ENCODE data around the gene OSTM1.
"Not testable (repeated sequence)": the region's sequence is repeated elsewhere in the genome, so short reads cannot be mapped to it uniquely, and the experiment has no call there.

The OSTM1 gene

DNA sequence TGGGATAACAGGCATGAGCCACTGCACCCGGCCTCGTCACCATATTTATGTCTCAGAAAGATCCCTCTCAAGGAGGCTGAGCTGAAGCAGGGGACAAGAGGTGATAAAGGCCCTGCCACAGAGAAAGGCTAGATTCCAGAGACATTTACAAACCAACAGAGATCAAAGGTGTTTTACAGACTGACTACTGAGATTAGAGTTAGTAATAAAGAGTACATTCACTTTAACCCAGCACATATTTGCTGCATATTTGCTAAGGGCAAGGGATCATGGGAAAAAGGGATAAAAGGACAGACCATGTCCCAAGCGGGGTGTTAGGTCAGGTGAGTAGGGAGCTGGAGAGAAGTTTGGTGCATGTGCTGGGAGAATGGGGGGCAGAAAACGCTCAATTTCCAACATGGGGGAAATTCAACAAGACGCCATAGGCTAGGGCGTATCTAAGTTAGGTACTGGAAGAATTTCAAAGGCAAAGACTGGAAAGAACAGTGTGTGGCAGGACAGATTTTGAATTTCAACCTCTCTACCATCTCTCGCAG lies 72.8 kb downstream of the OSTM1 start:
- WGBS (ENCODE audit: insufficient coverage, insufficient read length) = no CpG with 5 or more reads among the region's 7 CpGs
- Histone ChIP-seq H3K27me3 (ENCODE audit: control insufficient read depth, insufficient read depth, low read length) (no peaks in the 10 kb centered on the region), H3K36me3 (ENCODE audit: control insufficient read depth, insufficient read depth, low read length) (no peaks in the 10 kb centered on the region), H3K4me3 (ENCODE audit: low read length) (no peak overlapping the region), H3K4me1 (ENCODE audit: control insufficient read depth, insufficient read depth, low read length) (0 out of 2 replicates have a peak, but pooled peaks cover 3% of the 10 kb centered on the region), H3K27ac (ENCODE audit: low read length) (no peak overlapping the region), H3K9me3 (ENCODE audit: control insufficient read depth, insufficient read depth, low read length) (no peaks in the 10 kb centered on the region)
- no peak for DNase-seq (ENCODE audit: low read depth, low spot score)

DNA sequence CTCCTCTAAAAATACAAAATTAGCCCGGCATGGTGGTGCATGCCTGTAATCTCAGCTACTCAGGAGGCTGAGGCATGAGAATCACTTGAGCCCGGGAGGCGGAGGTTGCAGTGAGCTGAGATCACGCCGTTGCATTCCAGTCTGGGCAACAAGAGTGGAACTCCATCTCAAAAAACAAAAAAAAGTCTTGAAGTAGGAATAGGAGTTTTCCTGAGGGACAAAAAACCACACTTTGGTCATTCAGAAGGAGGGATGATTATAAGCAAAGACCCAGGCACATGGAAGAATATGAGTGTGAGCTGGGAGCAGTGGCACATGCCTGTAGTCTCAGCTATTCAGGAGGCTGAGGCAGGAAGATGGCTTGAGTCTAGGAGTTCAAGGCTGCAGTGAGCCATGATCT lies 74.3 kb downstream of the OSTM1 start:
- no CpG with 5 or more reads among the region's 5 CpGs for WGBS (ENCODE audit: insufficient coverage, insufficient read length)
- not testable (repeated sequence) for H3K4me1 ChIP-seq (ENCODE audit: control insufficient read depth, insufficient read depth, low read length); H3K27ac ChIP-seq (ENCODE audit: low read length); DNase-seq (ENCODE audit: low read depth, low spot score); H3K27me3 ChIP-seq (ENCODE audit: control insufficient read depth, insufficient read depth, low read length); H3K4me3 ChIP-seq (ENCODE audit: low read length); H3K36me3 ChIP-seq (ENCODE audit: control insufficient read depth, insufficient read depth, low read length); H3K9me3 ChIP-seq (ENCODE audit: control insufficient read depth, insufficient read depth, low read length)

DNA sequence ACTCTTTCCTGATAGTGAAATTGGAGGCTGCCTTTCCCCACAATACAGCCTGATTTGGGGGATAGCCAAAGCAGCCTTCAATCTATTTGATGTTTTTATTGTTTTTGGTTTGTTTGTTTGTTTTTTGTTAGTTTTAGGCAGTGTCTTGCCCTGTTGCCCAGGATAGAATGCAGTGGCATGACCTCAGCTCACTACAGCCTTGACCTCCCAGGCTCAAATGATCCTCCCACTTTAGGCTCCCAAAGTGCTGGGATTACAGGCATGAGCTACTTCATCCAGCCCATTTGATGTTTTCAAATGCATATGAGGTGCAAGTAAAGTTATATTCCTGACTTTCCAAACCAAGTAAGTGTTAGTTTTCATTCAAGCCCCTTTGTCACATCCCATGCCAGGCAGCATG lies 75.2 kb downstream of the OSTM1 start:
- no peaks in the 10 kb centered on the region for H3K36me3 ChIP-seq (ENCODE audit: control insufficient read depth, insufficient read depth, low read length)
- no peak overlapping the region for H3K4me3 ChIP-seq (ENCODE audit: low read length)
- H3K27me3 ChIP-seq (ENCODE audit: control insufficient read depth, insufficient read depth, low read length) = no peaks in the 10 kb centered on the region
- no peak for DNase-seq (ENCODE audit: low read depth, low spot score)
- no peaks in the 10 kb centered on the region for H3K9me3 ChIP-seq (ENCODE audit: control insufficient read depth, insufficient read depth, low read length)
- H3K4me1 ChIP-seq (ENCODE audit: control insufficient read depth, insufficient read depth, low read length) = 0 out of 2 replicates have a peak, but pooled peaks cover 3% of the 10 kb centered on the region
- no peak overlapping the region for H3K27ac ChIP-seq (ENCODE audit: low read length)

DNA sequence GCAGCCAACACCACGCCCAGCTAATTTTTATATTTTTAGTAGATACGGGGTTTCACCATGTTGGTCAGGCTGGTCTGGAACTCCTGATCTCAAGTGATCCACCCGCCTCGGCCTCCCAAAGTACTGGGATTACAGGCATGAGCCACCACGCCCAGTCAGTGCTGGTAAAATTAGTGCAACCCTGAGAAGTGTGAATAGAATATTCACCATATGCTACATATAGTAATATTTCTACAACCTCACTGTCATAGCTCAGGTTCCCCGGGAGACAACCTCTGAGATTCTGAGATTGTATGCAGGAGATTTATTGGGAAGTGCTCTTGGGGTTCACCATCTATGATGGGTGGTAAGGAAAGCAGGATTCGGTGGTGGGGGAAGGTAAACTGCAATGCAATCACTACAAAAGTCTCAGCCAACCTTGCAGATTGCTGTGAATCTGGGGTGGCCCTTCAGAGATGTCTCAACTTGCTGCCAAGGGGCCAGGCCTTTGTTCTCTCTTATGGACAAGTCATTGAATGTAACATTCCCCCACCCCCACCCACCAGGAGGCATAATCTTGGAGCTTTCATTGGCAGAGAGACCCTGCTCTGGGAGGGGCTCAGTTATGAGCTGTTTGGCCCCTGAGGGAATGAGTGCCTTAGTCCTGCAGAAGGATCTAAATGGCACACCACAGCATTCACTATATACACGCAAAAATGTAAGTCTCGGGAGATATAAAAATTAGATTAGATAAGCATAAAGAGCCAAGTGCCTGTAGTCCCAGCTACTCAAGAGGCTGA lies 82.6 kb downstream of the OSTM1 start:
- no peaks in the 10 kb centered on the region for H3K27me3 ChIP-seq (ENCODE audit: control insufficient read depth, insufficient read depth, low read length)
- H3K27ac ChIP-seq (ENCODE audit: low read length) = no peak overlapping the region
- no CpG with 5 or more reads among the region's 9 CpGs for WGBS (ENCODE audit: insufficient coverage, insufficient read length)
- no peaks in the 10 kb centered on the region for H3K9me3 ChIP-seq (ENCODE audit: control insufficient read depth, insufficient read depth, low read length)
- DNase-seq (ENCODE audit: low read depth, low spot score) = no peak
- H3K36me3 ChIP-seq (ENCODE audit: control insufficient read depth, insufficient read depth, low read length) = no peaks in the 10 kb centered on the region
- peaks cover 3% of the 10 kb centered on the region; the same call in 1 of the 2 replicates for H3K4me1 ChIP-seq (ENCODE audit: control insufficient read depth, insufficient read depth, low read length)
- H3K4me3 ChIP-seq (ENCODE audit: low read length) = no peak overlapping the region
